Pericardium fibroblast (primary cell): ENCODE data around the gene TAOK3. TPM values are rescaled to one million over a fixed set of nuclear protein-coding genes. Genes with fewer than 3 reads are reported as not detected.

Experiments
- total RNA-seq: library from RNA; depleted of rRNA; stranded (reverse); fragments of >200 nt; gene quantifications from 2 replicates; pipeline ENCODE4 v1.2.3, GENCODE V29; 2015

TAOK3 gene
- total RNA-seq = 13.2 and 15.7 TPM in 2 replicates

DNA sequence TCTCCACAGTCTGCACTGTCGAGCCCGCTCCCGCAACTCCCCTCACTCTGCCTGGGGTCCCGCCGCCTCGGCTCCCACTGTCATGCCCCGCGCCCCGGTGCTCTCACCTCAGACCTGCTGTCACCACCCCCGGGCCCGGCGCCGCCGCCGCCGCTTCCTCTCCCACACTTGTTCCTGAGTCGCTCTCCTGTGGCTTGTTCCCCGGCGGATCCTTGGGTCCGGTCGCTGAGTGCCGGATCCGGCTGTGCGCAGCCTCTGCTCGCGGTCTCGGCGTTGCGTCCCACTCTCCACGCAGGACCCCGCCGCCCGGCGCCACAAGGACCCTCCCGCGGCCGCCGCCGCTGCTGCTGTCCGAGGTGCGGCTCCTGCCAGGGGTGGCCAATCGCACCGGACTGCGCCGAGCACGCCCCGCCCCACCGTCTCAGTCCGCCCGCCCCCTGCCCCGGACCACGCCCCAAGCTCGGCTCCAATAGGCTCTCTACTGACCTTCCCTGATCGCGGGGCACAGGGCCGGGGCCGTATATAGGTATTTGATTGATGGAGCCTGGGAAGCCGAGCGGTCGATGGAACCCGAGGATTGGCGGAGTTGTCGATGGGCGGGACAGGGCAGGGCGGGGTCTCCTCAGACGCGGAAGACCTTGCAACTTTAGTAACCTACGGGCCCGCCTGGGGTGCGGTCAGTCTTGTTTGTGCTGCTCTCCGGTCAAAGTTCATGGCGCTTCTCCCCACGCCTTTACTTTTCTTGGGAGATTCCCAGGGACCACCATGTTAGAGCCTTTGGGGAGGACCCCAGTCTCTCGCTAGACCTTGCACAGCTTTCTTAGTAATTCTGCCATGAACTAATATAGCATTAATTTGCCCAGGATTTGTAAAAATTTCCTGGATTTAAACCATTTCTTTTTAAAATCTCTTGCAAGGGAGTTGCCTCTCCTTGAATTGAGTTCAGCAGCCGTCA lies at the start of gene TAOK3:
TAOK3 (minus strand) TSS at position 367 of the 955 bp plus-strand sequence. CDS start 117,340 bp downstream, outside the sequence.

DNA sequence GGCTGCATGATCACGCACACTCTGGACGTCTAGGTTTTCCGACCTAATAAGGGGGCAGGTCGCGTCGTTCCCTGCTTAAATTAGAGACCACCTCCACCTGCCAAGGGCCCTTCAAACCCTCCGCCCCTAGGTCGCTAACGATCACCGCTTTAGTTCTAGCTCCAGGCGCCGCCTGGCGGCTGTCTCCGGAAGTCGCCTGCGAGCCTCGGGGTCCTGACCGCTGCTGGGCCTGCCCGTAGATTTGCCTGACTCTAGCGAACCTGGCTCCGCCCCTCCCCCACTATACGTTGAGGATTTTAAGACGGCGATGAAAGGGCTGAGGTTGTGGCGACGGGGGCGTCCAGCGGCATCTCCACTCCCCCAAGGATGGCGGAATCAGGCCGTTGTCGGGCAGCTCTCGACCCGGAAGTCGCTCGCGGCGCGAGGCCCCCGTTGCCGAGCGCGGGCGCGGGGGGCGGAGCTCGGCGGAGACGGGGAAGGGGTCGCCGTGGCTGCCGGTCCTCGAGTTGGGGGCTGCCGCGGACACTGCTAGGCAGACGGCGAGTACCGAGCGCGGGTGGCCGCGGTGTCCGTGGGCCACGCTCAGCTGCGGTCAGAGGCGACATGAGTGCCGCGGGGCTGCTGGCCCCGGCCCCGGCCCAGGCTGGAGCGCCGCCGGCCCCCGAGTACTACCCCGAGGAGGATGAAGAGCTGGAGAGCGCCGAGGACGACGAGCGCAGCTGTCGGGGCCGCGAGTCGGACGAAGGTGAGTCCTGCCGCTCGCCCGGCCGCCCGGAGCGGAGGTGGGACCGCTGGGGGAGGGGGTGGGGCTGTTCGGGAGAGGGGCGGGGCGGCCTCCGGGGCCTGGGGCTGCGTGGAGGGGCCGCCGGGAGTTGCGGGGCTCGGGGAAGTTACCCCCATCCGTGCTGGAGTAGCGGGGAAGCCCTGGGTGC lies 3.6 kb upstream of the TAOK3 start, which contains the start of gene SUDS3:
SUDS3 (plus strand) TSS at position 467 of the 932 bp plus-strand sequence; CDS start at position 604, 137 bp downstream.

DNA sequence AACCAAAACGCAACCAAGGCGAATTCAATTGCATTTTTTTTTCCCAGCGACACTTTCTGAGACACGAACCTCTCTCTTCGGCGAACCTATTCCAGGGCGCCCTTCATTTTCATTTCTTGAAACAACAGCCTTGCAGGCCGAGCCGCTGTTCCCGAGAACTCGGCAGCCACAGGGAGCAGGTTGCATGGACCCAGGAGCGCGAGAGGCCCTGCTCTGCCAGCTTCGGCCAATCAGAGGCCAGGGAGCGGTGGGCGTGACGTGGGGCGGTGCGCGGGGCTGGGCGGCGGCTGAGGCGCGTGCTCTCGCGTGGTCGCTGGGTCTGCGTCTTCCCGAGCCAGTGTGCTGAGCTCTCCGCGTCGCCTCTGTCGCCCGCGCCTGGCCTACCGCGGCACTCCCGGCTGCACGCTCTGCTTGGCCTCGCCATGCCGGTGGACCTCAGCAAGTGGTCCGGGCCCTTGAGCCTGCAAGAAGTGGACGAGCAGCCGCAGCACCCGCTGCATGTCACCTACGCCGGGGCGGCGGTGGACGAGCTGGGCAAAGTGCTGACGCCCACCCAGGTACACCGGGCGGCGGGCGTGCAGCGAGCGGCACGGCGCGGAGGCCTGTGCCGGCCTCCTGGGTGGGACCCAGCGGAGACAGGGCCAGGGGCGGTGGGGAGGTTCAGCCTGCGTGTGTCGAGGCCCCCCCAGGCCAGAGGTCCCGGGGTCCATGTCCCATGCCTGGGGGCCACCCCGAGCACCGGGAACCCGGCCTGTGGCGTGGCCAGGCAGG lies 236.7 kb downstream of the TAOK3 start, which contains the start of gene PEBP1:
PEBP1 (plus strand) TSS at position 337 of the 771 bp plus-strand sequence; CDS start at position 423, 86 bp downstream.

DNA sequence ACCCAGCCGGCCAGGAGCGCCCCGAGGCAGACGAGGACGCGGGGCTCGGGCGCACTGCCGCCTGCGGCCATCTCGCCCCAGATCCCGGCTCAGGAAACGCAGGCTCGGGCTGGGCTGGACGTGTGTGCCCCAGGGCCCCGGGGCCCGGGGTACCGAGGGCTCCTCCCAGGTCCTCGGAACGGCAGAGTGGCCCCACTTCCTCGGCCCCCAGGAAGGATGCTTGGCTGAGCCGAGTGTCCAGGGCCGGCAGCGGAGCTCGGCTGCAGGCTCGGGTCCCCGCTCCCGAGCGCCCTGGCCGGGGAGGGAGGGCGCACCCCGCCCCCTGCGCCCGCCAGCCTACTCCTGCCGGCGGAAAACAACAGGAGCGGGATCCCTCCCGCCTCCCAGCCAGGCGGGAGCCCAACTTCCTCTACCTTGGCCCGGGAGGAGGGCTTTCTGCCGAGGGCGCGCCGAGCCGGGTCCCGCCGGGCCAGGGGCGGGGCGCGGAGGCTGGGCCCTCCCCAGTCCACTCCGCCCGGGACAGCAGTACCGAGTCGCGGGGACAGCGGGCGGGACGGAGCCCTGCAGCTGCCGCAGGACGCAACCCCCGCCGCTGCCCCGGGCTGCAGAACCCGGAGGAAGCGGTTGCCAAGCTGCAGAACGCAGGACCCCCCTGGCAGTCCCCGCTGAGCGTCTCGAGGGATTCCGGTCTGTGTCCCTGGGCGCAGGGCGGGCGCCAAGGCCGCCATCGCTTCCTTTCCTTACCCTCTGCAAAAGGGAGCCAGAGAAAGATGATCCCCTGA lies 268.9 kb downstream of the TAOK3 start, which contains the start of gene VSIG10:
VSIG10 (minus strand) TSS at position 411 of the 782 bp plus-strand sequence; CDS start at position 71, 340 bp downstream.

Other genes starting within 250 kb of the TAOK3 start
- gene PEBP1, start 236.8 kb downstream of the TAOK3 start, total RNA-seq = 193 and 224 TPM in 2 replicates
- gene SUDS3, start 3.6 kb upstream of the TAOK3 start, total RNA-seq = 17.7 and 62.6 TPM in 2 replicates